Gastroesophageal sphincter (tissue), 3 donors: Measurements from ENCODE around the gene COQ4.

ENCODE experiments used
- CTCF ChIP-seq, 4 experiments: fragments of 200-600 bp in 2 of 4; fragments of 450-650 bp in 2 of 4; sonication (generic) in 1 of 4; IDR thresholded peaks; one replicate each; pipeline ENCODE4 v1.5.1; 2017 to 2019; ENCODE audit warnings: antibody characterized with exemption in 4 of 4, mild to moderate bottlenecking in 2 of 4, moderate library complexity in 2 of 4
- EP300 ChIP-seq: sonication (generic); formaldehyde crosslinking; IDR thresholded peaks from one replicate; pipeline ENCODE4 v1.6.1; 2017; ENCODE audit warnings: antibody characterized with exemption, mild to moderate bottlenecking

GRCh38 chr9:128321879-128322403 lies 698 bp upstream of the COQ4 start:
- TF ChIP-seq CTCF (IDR thresholded peaks at IDR 0.05) (no peak), EP300 (no peak)
